ENCODE measurements around the gene STT3B. TPM values are rescaled to one million over a fixed set of nuclear protein-coding genes. Genes with fewer than 3 reads are reported as not detected.

The STT3B gene
- total and polyA plus RNA-seq, 2 donors (not counting 1 experiment from before 2014, with no cell fraction given), result 145 to 259 TPM

GRCh38 chr3:31522152-31522551 lies 10.6 kb upstream of the STT3B start:
- Histone ChIP-seq H3K27ac (ENCODE audit: insufficient read depth, low read length) (no peak overlapping the region), H3K27me3 (ENCODE audit: control insufficient read depth, insufficient read depth, low read length) (no peaks in the 10 kb centered on the region), H4K20me1 (ENCODE audit: control insufficient read depth, extremely low read depth, insufficient read depth, low read length) (no peaks in the 10 kb centered on the region), H3K4me1 (ENCODE audit: control insufficient read depth, extremely low read depth, insufficient read depth, low read length) (no peaks in the 10 kb centered on the region), H3K36me3 (ENCODE audit: control insufficient read depth, insufficient read depth, low read length) (no peaks in the 10 kb centered on the region), H3K4me3 (replicated peaks in 1 of 4; ENCODE audit: control extremely low read depth in 1 of 4, insufficient read depth in 1 of 4, low read depth in 3 of 4, low read length in 4 of 4) (no peak overlapping the region), H3K4me2 (ENCODE audit: extremely low read depth, insufficient read depth, low read length) (no peak overlapping the region), H2AFZ (ENCODE audit: low read length) (no peak overlapping the region), H3K9me3 (ENCODE audit: control insufficient read depth, insufficient read depth, low read depth, low read length) (no peaks in the 10 kb centered on the region), H3K79me2 (ENCODE audit: control insufficient read depth, insufficient read depth, low read length) (no peaks in the 10 kb centered on the region), H3K9ac (ENCODE audit: insufficient read depth, low read length) (no peak overlapping the region)
- no peak for TF ChIP-seq CTCF (conservative IDR thresholded peaks at IDR 0.05 in 1 of 2, IDR thresholded peaks at IDR 0.05 in 1 of 2; ENCODE audit: low read depth in 1 of 2, low read length in 2 of 2)
- TF ChIP-seq EZH2 (IDR thresholded peaks at IDR 0.05; ENCODE audit: low read length, missing control alignments), result no peak
- DNase-seq (ENCODE audit: low read depth in 2 of 2), result no peak

- no peaks in the 10 kb centered on the region for H3K9me3 ChIP-seq (ENCODE audit: control insufficient read depth, insufficient read depth, low read depth, low read length)
- H3K27me3 ChIP-seq (ENCODE audit: control insufficient read depth, insufficient read depth, low read length), result no peaks in the 10 kb centered on the region
- H3K79me2 ChIP-seq (ENCODE audit: control insufficient read depth, insufficient read depth, low read length), result no peaks in the 10 kb centered on the region
- no peak overlapping the region for H2AFZ ChIP-seq (ENCODE audit: low read length)
- no peak overlapping the region for H3K27ac ChIP-seq (ENCODE audit: insufficient read depth, low read length)
- H3K4me3 ChIP-seq (replicated peaks in 1 of 4; ENCODE audit: control extremely low read depth in 1 of 4, insufficient read depth in 1 of 4, low read depth in 3 of 4, low read length in 4 of 4), result no peak overlapping the region
- no peak for TF ChIP-seq CTCF (conservative IDR thresholded peaks at IDR 0.05 in 1 of 2, IDR thresholded peaks at IDR 0.05 in 1 of 2; ENCODE audit: low read depth in 1 of 2, low read length in 2 of 2)
- no peak for TF ChIP-seq EZH2 (IDR thresholded peaks at IDR 0.05; ENCODE audit: low read length, missing control alignments)
- H3K4me2 ChIP-seq (ENCODE audit: extremely low read depth, insufficient read depth, low read length), result no peak overlapping the region
- no peak for DNase-seq (ENCODE audit: low read depth in 2 of 2)
- no peaks in the 10 kb centered on the region for H4K20me1 ChIP-seq (ENCODE audit: control insufficient read depth, extremely low read depth, insufficient read depth, low read length)
- no peaks in the 10 kb centered on the region for H3K36me3 ChIP-seq (ENCODE audit: control insufficient read depth, insufficient read depth, low read length)
- no peak overlapping the region for H3K9ac ChIP-seq (ENCODE audit: insufficient read depth, low read length)
- H3K4me1 ChIP-seq (ENCODE audit: control insufficient read depth, extremely low read depth, insufficient read depth, low read length), result no peaks in the 10 kb centered on the region
Measured at GRCh38 chr3:31523543-31523942, 9.2 kb upstream of the STT3B start.

GRCh38 chr3:31525532-31525931 lies 7.2 kb upstream of the STT3B start:
- no peaks in the 10 kb centered on the region for H3K79me2 ChIP-seq (ENCODE audit: control insufficient read depth, insufficient read depth, low read length)
- DNase-seq (ENCODE audit: low read depth in 2 of 2), result no peak

More at GRCh38 chr3:31525532-31525931, 7.2 kb upstream of the STT3B start:
- no peaks in the 10 kb centered on the region for H4K20me1 ChIP-seq (ENCODE audit: control insufficient read depth, extremely low read depth, insufficient read depth, low read length)
- H3K4me3 ChIP-seq (replicated peaks in 1 of 4; ENCODE audit: control extremely low read depth in 1 of 4, insufficient read depth in 1 of 4, low read depth in 3 of 4, low read length in 4 of 4), result no peak overlapping the region
- H3K36me3 ChIP-seq (ENCODE audit: control insufficient read depth, insufficient read depth, low read length), result no peaks in the 10 kb centered on the region
- H3K27me3 ChIP-seq (ENCODE audit: control insufficient read depth, insufficient read depth, low read length), result no peaks in the 10 kb centered on the region
- no peak for TF ChIP-seq CTCF (conservative IDR thresholded peaks at IDR 0.05 in 1 of 2, IDR thresholded peaks at IDR 0.05 in 1 of 2; ENCODE audit: low read depth in 1 of 2, low read length in 2 of 2)
- no peak for TF ChIP-seq EZH2 (IDR thresholded peaks at IDR 0.05; ENCODE audit: low read length, missing control alignments)
- no peak overlapping the region for H3K27ac ChIP-seq (ENCODE audit: insufficient read depth, low read length)
- H3K4me2 ChIP-seq (ENCODE audit: extremely low read depth, insufficient read depth, low read length), result no peak overlapping the region
- no peaks in the 10 kb centered on the region for H3K9me3 ChIP-seq (ENCODE audit: control insufficient read depth, insufficient read depth, low read depth, low read length)
- H2AFZ ChIP-seq (ENCODE audit: low read length), result no peak overlapping the region
- H3K4me1 ChIP-seq (ENCODE audit: control insufficient read depth, extremely low read depth, insufficient read depth, low read length), result no peaks in the 10 kb centered on the region
- no peak overlapping the region for H3K9ac ChIP-seq (ENCODE audit: insufficient read depth, low read length)
